ENCODE results near the gene HDAC4.

DNA sequence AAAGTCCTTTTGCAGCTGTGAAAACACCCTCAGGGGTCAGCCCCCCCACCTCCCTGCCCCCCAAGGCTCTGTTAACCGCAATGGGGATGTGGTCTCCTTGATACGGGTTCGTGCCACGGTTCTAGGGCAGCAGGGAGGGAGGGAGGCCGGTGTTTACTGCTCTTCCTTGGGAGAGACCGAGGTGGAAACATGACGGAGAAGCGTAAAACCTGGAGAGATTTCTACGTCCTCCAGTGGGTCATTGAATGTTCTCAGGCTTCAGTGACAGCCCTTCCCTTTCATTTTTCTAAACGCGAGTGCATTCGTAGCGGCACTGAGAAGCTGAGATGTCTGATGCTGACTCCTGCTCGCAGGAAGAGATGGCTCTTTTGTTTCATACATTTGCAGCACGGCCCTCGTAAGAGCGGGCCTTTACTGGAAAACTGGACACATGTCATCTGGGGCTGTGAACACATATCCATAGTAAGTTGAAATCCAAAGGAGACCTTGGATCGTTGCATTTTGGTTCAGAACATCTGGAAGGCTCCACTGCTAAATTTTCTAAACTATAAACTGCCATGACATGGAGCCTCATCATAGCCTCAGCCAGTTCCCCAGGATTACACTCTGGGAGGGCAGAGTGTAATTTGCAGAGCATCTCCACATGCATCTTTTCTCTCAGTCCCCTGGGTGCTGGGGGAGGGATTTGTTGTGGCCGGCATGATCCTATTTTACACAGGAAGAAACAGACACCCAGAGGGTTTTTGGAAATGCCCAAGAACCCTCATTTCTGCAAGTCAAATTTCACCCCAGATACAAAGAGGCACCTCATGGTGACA is 40.6 kb upstream of the HDAC4 start:
- TF ChIP-seq CTCF (IDR thresholded peaks at IDR 0.05): no peak
- no peak for TF ChIP-seq POLR2A (IDR thresholded peaks at IDR 0.05)

All from testis (tissue), 2 donors.